GM12873 (cell line): ENCODE data around the gene CLTA.

ENCODE experiments used
- TF ChIP-seq, protein P1 (sequence below): IDR thresholded peaks from 2 replicates; pipeline ENCODE4 v1.5.1; 2012; ENCODE audit warnings: low read depth, mild to moderate bottlenecking, moderate library complexity, low read length, control low read depth; ENCODE audit not compliant: insufficient read depth; ENCODE audit errors: missing control alignments

CLTA gene

DNA sequence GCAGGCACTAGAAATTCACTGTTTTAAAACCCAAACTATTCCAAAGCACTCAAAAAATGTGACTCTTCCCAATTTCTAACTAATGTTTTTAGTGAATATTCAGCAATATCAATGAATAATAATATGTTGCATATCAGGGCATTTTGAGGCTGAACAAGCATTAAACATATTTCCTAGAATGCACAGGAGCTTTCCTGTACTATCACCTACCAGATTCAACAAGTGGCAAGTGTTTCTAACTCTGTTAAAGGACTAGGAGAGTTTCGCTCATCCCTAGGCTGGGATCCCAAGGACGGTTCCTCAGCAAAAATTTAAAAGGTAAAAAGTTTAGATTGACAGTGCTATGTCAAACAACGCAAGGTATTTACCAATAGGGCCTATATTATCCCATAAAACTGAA is 46.5 kb downstream of the CLTA start:
- TF ChIP-seq, protein P1, sequence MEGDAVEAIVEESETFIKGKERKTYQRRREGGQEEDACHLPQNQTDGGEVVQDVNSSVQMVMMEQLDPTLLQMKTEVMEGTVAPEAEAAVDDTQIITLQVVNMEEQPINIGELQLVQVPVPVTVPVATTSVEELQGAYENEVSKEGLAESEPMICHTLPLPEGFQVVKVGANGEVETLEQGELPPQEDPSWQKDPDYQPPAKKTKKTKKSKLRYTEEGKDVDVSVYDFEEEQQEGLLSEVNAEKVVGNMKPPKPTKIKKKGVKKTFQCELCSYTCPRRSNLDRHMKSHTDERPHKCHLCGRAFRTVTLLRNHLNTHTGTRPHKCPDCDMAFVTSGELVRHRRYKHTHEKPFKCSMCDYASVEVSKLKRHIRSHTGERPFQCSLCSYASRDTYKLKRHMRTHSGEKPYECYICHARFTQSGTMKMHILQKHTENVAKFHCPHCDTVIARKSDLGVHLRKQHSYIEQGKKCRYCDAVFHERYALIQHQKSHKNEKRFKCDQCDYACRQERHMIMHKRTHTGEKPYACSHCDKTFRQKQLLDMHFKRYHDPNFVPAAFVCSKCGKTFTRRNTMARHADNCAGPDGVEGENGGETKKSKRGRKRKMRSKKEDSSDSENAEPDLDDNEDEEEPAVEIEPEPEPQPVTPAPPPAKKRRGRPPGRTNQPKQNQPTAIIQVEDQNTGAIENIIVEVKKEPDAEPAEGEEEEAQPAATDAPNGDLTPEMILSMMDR: no peak

- TF ChIP-seq, protein P1: no peak
Measured at GRCh38 chr9:36245906-36246305, 55.2 kb downstream of the CLTA start.

GRCh38 chr9:36247356-36247755 is 56.6 kb downstream of the CLTA start:
- TF ChIP-seq, protein P1: no peak

DNA sequence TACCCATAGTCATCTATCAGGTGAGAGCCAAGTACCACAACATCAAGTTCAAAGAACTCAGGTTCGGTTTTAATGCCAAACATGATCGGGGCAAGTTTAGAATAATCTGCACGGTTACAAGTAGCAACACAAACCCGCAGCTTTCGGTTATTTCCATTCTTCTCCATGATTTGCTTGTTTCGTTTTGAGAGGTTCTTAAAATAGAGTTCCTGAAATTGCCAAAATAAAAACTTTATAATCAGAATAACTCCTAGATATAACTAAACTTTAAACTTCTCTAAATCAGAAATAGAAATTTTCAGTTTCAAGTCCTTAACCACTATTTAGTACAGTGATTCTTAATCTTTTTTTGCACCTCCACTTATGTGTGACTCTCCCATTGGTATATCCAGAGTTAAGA is 58.5 kb downstream of the CLTA start:
- TF ChIP-seq, protein P1: no peak

- TF ChIP-seq, protein P1: no peak
Measured at GRCh38 chr9:36250079-36250478, 59.4 kb downstream of the CLTA start.

GRCh38 chr9:36251428-36251827 is 60.7 kb downstream of the CLTA start:
- TF ChIP-seq, protein P1: no peak

DNA sequence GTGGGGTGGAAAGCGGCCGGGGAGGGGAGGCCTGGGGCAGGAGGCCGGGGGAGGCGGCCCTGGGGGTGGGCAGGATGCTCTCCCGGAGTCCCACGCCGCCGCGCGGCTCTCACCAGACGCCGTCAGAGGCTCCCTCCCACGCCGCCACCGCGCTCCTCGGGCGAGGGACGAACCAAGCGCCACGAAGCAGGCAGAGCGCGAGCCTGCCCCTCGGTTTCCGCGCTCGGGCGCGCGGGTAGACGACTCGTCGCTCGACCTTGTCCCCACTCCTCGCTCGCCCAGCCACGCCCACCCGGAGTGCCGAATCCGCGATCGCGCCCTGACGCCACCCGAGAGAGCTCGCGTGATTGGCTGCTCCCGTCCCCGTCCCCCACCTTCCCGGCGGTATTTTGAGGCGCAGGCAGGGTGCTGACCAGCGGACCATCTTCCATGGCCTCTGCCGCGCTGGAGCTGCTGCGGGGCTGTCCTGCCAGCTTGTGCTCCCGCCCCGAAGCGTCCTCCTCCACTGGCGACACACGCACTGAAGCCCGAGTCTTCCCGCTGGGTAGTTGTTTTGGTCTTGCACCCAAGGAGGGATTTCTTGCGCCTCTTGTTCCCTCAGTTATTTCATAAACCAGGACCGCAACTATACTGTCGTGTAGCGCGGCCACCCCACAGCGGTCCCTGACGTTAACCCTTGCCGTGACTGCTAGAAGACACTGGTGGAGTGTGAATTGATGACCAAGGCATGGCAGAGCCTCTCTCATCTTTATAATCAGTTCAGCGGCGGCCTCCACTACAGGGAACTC is 67.7 kb downstream of the CLTA start, which contains the start of gene GNE:
TSS of gene GNE (minus strand) at position 241 of the 788 bp plus-strand sequence. CDS start 9,093 bp downstream, outside the sequence.
- TF ChIP-seq, protein P1: no peak
